ENCODE measurements around the gene VEPH1.

- TF ChIP-seq CTCF (conservative IDR thresholded peaks at IDR 0.05; ENCODE audit: low read depth, low read length): no peak
- no peak for TF ChIP-seq EZH2 (IDR thresholded peaks at IDR 0.05; ENCODE audit: borderline replicate concordance, low read depth, low read length, poor library complexity, severe bottlenecking)
Observed at GRCh38 chr3:157531771-157532170, 28.6 kb upstream of the VEPH1 start.

Data from A673 (cell line).